GM11168 (cell line): Measurements from ENCODE around the gene KLHDC9.
"Not testable (repeated sequence)": the region's sequence is repeated elsewhere in the genome, so short reads cannot be mapped to it uniquely, and the experiment has no call there.

ENCODE experiments used
- in situ Hi-C: fragments of 300-500 bp; cut with MboI; formaldehyde crosslinking; loops from one replicate; pipeline ENCODE4 v1.12.0; 2022; ENCODE audit warnings: low sequenced_read_pairs; ENCODE audit not compliant: unreplicated experiment

KLHDC9 gene

GRCh38 chr1:161092621-161093028 is 5.5 kb upstream of the KLHDC9 start:
- in situ Hi-C loops, result no loop called here

DNA sequence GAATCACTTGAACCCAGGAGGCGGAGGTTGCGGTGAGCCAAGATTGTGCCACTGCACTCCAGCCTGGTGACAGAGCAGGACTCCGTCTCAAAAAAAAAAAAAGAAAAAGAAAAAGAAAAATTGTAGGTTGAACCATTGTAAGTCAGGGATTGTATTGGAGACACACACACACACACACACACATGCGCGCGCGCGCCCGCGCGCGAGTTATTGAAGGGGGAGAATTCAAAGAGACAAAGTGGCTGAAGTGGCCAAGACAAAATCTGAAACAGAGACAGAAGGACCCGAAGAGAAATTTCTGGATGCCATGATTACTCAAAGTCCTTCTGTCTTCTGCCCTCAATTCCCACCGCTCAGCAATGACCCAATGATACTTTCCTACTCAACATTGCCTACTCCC is 3.7 kb upstream of the KLHDC9 start:
- in situ Hi-C loops, result no loop called here

DNA sequence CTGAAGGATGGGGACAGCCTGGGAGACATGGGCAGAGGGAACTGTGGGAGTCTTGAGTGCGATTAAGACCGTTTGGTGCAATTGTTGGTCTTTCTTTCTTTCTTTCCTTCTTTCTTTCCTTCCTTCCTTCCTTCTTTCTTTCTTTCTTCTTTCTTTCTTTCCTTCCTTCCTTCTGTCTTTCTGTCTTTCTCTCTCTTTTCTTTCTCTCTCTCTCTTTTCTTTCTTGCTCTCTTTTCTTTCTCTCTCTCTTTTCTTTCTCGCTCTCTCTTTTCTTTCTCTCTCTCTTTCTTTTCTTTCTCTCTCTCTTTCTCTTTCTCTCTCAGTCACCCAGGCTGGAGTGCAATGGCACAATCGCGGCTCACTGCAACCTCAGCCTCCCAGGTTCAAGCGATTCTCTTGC is 2.9 kb upstream of the KLHDC9 start:
- in situ Hi-C loops, result no loop called here

DNA sequence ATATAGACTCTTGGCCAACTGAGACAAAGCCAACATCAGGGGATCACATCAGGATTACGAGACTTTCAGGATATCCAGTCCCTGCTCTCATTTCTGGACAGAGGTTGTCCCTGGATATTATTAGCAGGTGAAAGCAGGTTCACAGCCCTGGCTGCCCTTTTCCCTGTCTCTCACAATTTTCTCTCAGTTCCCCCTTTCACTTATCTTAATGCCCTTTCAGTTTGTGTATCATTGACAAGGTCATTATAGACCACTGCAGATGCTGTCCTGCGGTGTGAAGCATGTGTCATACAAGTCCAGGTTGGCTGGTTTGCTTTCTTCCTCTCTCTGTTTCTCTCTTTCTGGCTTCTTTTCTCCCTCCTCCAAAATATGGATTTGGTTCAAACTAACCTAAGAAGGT is 2.1 kb upstream of the KLHDC9 start:
- in situ Hi-C loops, result no loop called here

- in situ Hi-C loops, result no loop called here
Measured at GRCh38 chr1:161096530-161096929, 1.6 kb upstream of the KLHDC9 start.

- in situ Hi-C loops, result no loop called here
Measured at GRCh38 chr1:161099090-161099802, 1.1 kb downstream of the KLHDC9 start.

GRCh38 chr1:161100556-161100955 is 2.4 kb downstream of the KLHDC9 start:
- in situ Hi-C loops, result no loop called here

DNA sequence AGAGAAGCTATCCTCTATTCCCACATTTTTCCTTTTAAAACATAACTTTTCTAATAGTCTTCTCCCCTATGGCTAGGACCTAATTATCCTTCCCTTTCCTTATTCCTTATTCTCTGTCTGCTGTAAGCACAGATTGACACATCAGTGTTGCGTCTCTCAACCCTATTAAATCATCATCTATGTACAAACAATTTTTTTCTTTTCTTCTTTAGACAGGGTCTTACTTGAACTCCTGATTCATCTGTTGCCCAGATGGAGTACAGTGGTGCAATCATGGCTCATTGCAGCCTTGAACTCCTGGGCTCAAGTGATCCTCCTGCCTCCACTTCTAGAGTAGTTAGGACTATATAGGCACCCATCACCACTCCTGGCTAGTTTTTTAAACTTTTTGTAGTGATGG is 8.3 kb downstream of the KLHDC9 start:
- in situ Hi-C loops, result no loop called here

DNA sequence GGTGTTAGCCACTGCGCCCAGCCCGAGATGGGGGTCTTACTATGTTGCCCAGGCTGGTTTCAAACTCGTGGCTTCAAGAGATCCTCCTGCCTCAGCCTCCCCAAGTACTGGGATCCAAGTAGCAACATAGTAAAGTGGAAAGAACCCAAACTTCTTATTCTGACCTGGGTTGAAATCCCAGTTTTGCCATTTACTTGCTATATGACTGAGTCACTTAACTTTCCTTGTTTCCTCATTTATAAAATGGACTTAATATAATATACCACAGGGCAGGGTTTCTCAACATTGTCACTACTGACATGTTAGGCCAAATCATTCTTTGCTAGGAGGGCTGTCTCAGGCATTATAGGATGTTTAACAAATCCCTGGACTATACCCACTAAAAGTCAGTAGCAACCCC is 13.0 kb downstream of the KLHDC9 start:
- in situ Hi-C loops, result no loop called here

- in situ Hi-C loops, result no loop called here
Measured at GRCh38 chr1:161111527-161111926, 13.4 kb downstream of the KLHDC9 start.

DNA sequence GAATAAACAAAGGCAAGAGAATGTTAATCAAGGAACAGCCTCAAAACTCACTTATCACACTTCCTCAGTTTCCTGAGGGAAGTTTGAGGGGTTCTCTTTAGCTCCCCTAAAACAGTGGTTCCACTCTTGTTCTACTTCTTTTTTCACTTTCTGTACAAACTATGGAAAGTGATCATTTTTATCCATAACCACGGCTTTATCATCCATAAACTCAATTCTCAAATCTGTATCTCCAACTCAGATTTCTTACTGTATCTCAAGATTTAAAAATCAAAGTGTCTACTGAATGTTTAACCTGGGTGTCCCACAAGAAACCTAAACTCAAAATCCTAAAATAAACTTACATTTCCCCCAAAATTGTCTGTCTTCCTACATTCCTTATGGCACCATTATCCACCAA is 15.8 kb downstream of the KLHDC9 start:
- in situ Hi-C loops, result no loop called here

GRCh38 chr1:161114556-161114955 is 16.4 kb downstream of the KLHDC9 start:
- in situ Hi-C loops, result no loop called here

DNA sequence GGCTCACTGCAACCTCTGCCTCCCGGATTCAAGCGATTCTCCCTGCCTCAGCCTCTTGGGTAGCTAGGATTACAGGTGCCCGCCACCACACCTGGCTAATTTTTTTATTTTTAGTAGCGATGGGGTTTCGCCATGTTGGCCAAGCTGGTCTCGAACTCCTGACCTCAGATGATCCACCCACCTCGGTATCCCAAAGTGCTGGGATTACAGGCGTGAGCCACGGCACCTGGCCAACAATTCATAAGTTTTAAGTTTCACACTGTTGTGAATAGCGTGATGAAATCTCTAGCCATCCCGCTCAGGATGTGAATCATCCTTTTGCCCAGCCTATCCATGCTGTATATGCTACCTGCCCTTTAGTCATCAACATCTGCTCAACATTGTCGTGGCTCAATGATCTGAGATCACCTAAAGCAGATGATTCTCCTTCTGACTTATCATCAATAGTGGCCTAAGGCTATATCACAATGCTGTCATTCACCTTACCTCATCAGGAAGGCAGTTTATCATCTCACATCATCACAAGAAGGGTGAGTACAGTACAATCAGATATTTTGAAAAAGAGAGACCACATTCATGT is 17.1 kb downstream of the KLHDC9 start:
- in situ Hi-C loops, result no loop called here

DNA sequence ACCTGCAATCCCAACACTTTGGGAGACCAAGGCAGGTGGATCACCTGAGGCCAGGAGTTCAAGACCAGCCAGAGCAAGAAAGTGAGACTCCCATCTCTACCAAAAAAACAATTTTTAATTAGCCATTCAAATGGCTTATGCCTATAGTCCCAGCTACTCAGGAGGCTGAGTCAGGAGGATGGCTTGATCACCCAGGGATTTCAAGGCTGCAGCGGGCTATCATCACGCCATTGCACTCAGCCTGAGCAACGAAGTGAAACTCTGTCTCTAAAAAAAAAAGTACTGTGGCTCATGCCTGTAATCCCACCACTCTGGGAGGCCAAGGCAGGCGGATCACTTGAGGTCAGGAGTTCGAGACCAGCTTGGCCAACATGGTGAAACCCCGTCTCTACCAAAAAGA is 17.8 kb downstream of the KLHDC9 start:
- in situ Hi-C loops, result not testable (repeated sequence)

DNA sequence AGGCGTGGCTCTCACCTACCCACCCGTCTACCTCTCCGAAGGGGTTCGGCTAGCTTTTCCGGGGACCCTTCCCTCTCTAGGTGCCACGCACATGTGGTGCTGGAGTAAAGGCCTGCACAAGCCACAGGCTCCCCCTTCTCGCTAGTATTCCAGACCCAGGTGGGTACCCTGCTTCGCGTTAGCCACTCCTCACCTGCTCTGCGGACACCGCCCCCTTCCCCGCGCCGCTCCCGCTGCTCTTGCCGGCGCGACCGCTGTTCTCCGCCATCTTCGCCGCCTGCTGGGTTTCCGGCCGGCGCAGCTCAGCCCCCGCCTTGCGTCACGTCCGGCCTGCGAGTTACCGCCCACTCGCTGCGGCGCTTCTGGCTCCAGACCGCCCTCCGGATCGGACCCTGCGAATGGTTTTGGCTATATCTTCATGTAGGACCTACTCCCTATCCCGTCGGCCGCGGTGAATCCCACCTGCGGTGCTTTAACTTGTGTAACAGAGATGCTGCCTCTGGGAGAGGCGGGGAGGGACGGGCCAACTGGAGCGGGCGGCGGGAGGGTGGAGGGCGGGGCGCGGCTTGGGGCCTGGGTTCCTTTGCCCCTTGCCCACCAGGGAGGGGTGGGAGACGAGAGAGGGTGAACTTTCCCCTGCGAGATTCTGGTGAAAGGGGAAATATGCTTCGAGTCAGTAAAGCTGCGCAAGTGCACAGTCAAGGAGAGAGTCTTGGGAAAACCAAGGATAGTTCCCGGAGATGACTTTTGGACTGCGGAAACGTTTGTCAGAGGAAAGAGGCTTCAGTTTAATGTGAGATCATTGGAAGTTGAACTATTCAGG is 19.8 kb downstream of the KLHDC9 start, which contains the start of the genes NIT1 and PFDN2:
Gene NIT1, plus strand, starts transcription at position 347 of the 823 bp plus-strand sequence. Its CDS starts 72 bp downstream, at position 419.
Gene PFDN2, minus strand, starts transcription at position 279 of the 823 bp plus-strand sequence. Its CDS starts 11 bp downstream, at position 268.
- in situ Hi-C loops, result no loop called here

DNA sequence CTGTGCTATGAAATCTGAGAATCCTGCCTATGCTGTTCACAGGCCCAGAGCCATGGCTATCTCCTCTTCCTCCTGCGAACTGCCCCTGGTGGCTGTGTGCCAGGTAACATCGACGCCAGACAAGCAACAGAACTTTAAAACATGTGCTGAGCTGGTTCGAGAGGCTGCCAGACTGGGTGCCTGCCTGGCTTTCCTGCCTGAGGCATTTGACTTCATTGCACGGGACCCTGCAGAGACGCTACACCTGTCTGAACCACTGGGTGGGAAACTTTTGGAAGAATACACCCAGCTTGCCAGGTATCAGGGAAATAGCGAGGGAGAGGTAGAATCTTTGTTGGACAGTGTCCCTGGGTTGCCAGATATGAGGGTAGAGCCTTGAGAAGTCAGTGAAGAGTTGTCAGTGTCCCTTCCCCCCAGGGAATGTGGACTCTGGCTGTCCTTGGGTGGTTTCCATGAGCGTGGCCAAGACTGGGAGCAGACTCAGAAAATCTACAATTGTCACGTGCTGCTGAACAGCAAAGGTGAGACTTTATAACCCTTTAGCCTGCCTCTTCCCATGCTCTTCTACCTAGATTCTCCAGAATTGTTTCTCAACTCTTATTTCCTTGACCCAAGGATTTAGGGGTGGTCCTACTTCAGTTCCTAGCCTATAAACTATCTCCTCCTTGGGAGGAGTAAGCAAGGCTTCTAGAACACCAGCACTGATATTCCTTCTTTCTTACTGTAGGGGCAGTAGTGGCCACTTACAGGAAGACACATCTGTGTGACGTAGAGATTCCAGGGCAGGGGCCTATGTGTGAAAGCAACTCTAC is 21.1 kb downstream of the KLHDC9 start:
- in situ Hi-C loops, result no loop called here

DNA sequence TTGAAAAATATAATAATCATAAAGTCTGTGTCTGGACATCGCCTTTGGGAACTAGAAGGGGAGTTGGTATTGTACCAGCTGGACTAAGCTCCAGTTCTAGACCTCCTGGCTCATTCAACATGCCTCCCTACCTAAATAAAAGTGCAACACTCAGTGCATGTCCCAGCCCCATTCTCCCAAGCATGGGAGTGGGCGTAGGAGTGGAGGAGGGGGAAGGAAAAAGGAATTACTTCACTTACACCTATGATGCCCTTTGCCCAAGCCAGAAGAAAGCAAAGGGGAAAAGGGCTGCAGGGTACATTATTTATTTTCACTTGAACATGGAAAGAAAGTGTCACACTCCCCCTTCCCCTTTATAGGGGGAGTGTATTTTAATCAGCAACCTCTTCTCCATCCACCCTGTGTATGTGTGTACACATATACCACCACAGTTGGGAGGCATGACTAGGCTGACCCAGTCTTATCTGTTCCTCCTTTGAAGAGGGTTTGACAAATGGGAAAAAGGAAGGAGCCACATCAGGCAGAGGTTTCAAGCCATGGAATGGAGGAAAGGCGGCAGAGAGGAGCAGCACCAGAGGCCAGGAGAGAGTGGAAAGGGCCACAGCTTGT is 23.0 kb downstream of the KLHDC9 start:
- in situ Hi-C loops, result no loop called here

DNA sequence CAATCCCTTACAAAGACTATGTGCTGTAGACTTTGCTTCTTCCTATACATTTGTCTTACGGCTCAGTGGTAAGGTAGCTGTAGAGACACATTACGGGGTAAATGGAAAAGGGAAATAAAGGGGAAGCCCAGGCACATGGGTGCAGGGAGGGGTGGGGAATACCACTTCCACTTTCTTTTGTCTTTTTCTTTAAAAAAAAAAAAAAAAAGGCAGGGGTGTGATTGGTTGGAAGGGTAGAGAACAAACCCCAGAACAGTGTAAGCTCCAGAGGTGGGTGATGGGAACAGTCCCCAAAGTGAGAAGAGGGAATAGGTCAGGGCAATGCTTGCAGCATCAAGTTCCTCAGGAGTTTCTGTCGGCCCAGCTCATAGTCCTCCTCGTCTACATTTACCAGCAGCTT is 23.7 kb downstream of the KLHDC9 start:
- in situ Hi-C loops, result no loop called here

- in situ Hi-C loops, result no loop called here
Measured at GRCh38 chr1:161122967-161123366, 24.8 kb downstream of the KLHDC9 start.

- in situ Hi-C loops, result no loop called here
Measured at GRCh38 chr1:161127649-161128048, 29.5 kb downstream of the KLHDC9 start.
